Kidney glomerular epithelial cell (primary cell): ENCODE results near the gene PABPC3.

ENCODE experiments used
- DNase-seq: peaks from one replicate; lab custom pipeline; 2025; lab: John Stamatoyannopoulos, UW

Gene PABPC3

GRCh38 chr13:25095851-25096453 is at the start of gene PABPC3:
Gene PABPC3, plus strand, starts transcription at chr13:25096136. Its CDS starts 63 bp downstream, at chr13:25096199.
- DNase-seq = no peak

GRCh38 chr13:25046274-25046984 is 49.5 kb upstream of the PABPC3 start:
- DNase-seq = no peak

DNA sequence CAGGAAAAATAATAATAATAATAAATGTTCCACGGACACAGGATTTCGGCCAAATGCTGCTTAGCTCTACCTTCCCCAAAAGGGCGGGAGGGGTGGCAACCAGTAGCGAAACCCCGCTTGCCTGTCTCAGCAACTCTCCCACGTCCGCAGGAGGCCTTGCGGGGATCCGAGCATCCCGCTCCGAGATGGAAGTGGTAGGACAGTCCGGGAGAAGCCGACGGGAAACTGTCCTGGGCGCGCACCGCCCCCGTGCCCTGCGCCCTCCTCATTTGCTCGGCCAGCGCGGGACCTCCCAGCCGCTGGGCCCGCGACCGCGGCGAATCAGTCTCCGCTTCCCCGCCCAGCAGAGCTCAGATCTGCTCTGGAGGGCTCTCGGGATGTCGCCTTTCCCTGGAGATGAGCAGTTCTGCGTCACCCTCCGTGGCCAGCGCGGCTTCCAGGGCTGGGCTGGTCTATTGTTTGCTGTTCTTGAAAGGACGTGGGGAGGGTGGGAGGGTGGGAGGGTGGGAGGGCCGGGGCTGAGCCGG is 48.9 kb upstream of the PABPC3 start:
- DNase-seq = peak; percentile 37

DNA sequence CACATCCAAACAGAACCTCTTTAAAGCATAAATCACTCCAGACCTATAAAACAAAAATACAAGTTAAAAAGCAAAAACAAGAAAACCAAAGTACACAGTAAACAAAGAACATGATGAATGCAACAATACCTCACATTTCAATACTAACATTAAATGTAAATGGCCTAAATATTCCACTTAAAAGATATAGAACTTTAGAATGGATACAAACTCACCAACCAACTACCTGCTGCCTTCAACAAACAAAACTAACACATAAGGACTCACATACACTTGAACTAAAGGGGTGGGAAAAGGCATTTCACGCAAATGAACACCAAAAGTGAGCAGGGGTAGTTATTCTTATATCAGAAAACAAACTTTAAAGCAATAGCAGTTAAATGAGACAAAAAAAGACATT is 44.9 kb upstream of the PABPC3 start:
- DNase-seq = no peak

DNA sequence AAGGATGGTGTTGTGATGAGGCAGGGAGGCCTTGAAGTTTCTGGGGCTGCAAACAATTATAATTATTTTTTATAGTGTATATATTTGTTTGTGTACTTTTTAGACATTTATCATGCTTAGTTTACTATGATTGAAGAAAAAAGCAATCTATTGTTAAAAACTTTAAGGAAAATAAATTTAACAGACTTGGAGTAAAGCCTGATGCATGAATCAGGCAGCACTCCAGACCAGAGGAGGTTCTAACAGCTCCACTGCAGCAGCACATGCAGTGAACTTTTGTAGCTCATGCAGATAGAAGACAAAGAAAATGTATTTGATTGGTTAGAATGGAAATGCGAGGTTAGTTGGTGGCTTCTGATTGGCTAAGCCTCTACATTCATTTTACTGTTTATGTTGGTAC is 36.8 kb upstream of the PABPC3 start:
- DNase-seq = no peak

- DNase-seq = no peak
Measured at GRCh38 chr13:25059958-25060357, 36.0 kb upstream of the PABPC3 start.

- DNase-seq = no peak
Measured at GRCh38 chr13:25062479-25062878, 33.5 kb upstream of the PABPC3 start.

DNA sequence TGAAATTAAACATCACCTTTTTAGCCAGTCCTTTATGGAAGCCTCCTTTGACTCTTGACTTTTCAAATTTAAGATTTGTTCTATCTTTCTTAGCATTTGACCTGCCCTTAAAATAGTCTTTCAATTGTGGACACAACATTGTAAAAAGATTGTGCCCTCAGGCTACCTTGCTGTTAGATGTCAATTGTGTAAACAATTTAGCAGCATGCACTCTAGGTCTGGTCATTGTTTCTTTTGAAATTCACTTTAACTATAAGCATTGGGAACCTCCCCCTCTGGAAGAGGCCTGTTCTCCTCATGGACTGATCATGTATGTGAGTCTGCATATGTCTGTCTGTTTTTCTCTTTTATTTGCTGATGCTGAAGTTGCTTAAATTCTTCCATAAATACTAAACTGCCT is 31.5 kb upstream of the PABPC3 start:
- DNase-seq = no peak

GRCh38 chr13:25065974-25066770 is 29.8 kb upstream of the PABPC3 start:
- DNase-seq = no peak

GRCh38 chr13:25067064-25067463 is 28.9 kb upstream of the PABPC3 start:
- no peak for DNase-seq

GRCh38 chr13:25068810-25069209 is 27.1 kb upstream of the PABPC3 start:
- no peak for DNase-seq

- DNase-seq = no peak
Measured at GRCh38 chr13:25069236-25069635, 26.7 kb upstream of the PABPC3 start.

GRCh38 chr13:25069911-25070310 is 26.0 kb upstream of the PABPC3 start:
- no peak for DNase-seq

DNA sequence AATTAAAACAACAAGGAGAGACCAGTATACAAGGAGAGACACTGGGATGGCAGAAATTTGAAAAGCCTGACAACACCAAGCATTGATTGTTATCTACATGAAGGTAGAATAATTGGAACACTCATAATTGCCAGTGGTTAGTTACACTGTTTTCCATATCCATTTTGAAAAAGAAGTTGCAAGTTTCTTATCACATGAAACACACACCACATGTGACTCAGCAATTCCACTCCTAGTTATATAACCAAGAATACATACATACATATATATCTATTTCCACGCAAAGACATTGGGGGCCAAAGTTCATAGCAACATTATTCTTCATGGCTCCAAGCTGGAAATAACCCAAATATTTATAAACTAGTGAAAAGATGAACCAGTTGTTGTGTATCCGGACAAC is 15.2 kb upstream of the PABPC3 start:
- DNase-seq = no peak

DNA sequence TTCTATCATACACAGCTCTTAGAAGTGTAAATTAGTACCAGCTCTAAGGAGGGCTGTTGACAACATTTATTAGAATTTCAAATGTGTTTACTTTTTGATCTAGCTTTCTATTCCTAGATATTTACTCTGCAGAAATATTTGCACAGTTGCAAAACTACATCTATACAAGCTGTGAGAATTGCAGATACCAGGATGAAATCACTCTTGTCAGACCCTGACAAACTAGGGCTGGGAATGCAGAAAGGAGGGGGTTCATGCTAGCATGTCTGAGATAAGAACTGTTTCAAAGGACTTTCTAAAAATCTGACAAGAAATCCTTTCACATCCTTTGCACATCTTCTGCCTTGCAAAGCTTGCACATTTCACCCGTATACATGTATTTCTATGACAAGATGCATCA is 11.8 kb upstream of the PABPC3 start:
- no peak for DNase-seq

DNA sequence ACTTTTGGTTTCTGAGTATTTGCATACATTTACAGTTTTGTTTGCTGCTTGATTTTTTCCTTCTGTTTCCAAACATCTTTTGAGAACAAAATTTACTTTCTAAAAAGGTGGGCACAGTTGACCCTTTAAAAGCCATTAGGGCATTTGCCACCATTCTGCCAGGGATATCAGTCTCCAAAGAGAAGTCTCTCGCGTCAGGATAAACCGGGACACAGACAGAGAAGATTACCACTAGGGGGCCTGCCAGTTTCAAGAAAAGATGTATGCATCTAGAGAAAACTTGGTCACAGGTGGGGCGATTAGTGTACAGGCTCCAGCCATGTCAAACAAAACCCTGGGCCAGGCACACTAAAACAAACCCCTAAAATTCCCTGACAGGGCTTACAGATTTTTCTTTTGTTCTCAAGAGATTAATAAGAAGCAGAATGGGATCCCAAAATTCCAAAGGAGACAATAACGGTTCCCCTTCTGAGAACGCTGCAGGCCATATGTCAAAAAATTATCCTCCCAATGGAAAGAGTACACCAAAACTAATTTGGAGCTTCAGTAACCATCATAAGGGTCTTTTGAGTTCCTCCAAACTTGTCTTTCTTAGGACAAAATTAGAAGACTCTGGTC is 10.7 kb upstream of the PABPC3 start:
- DNase-seq = peak; percentile 53

- DNase-seq = no peak
Measured at GRCh38 chr13:25088562-25089221, 7.2 kb upstream of the PABPC3 start.

DNA sequence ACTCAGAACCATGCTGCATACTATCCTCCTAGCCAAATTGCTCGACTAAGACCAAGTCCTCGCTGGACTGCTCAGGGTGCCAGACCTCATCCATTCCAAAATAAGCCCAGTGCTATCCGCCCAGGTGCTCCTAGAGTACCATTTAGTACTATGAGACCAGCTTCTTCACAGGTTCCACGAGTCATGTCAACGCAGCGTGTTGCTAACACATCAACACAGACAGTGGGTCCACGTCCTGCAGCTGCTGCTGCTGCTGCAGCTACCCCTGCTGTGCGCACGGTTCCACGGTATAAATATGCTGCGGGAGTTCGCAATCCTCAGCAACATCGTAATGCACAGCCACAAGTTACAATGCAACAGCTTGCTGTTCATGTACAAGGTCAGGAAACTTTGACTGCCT is 1.5 kb downstream of the PABPC3 start:
- no peak for DNase-seq

GRCh38 chr13:25103711-25104110 is 7.8 kb downstream of the PABPC3 start:
- DNase-seq = no peak

GRCh38 chr13:25109341-25109740 is 13.4 kb downstream of the PABPC3 start:
- DNase-seq = no peak

DNA sequence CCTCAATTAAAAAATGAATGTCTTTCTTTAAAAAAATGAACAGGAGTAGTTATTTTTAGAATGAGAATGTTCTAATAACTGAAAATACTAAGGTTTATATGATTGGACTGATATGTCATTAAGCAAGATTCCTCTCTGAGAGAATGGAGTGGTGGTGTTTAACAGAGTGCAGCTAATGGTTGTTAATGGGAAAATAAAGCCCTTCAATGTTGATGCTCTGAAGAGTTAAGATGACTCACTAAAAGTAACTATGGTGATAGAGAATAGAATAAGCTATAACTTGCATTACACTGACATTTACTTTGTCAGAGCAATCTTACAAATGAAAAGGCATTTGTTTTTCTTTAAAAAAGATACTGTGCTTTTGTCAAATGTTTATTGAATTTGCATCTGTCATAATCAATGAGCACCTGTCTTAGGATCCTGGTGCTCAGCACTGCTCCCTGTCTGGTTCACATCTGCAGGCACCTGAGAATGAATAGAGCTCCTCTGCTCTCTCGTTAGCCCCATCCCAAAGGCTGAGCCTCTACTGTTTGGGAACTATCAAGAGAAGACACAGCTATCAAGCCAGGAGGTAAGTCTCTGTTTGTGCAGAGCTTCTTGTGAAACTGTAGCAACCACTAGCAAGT is 15.1 kb downstream of the PABPC3 start:
- peak; percentile 61 for DNase-seq
